GM12874 (cell line): Measurements from ENCODE around the gene CELSR2.

ENCODE experiments used
- TF ChIP-seq, protein P1 (sequence below): IDR thresholded peaks from 2 replicates; pipeline ENCODE4 v1.5.1; 2011; ENCODE audit warnings: low read depth, mild to moderate bottlenecking, control low read depth, low read length, moderate library complexity; ENCODE audit not compliant: insufficient read depth

The CELSR2 gene

GRCh38 chr1:109259674-109260557 lies 10.6 kb downstream of the CELSR2 start:
- TF ChIP-seq, protein P1, sequence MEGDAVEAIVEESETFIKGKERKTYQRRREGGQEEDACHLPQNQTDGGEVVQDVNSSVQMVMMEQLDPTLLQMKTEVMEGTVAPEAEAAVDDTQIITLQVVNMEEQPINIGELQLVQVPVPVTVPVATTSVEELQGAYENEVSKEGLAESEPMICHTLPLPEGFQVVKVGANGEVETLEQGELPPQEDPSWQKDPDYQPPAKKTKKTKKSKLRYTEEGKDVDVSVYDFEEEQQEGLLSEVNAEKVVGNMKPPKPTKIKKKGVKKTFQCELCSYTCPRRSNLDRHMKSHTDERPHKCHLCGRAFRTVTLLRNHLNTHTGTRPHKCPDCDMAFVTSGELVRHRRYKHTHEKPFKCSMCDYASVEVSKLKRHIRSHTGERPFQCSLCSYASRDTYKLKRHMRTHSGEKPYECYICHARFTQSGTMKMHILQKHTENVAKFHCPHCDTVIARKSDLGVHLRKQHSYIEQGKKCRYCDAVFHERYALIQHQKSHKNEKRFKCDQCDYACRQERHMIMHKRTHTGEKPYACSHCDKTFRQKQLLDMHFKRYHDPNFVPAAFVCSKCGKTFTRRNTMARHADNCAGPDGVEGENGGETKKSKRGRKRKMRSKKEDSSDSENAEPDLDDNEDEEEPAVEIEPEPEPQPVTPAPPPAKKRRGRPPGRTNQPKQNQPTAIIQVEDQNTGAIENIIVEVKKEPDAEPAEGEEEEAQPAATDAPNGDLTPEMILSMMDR: no peak

DNA sequence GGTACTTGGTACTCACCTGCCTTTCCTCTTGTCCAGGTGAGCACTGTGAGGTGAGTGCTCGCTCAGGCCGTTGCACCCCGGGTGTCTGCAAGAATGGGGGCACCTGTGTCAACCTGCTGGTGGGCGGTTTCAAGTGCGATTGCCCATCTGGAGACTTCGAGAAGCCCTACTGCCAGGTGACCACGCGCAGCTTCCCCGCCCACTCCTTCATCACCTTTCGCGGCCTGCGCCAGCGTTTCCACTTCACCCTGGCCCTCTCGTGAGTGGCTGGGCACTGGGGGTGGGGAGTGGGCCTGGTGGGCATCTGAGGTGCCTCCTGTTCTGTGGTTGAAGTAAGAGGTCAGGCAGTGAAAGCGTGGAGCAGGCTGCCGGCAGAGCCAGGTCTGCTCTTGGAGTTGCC lies 11.7 kb downstream of the CELSR2 start:
- TF ChIP-seq, protein P1: no peak

DNA sequence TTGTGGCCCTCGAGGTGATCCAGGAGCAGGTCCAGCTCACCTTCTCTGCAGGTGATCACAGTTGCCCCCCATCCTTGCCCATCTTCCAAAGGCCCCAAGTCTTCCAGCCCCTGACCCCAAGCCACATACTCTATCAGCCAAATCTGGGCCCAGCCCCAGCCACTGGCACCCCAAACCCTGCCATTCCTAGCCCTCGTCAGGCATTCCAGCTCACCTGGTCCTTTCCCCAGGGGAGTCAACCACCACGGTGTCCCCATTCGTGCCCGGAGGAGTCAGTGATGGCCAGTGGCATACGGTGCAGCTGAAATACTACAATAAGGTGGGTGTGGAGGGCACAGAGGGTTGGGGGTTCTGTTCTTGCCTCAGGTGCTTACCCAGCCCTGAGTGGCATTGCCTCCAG lies 12.2 kb downstream of the CELSR2 start:
- TF ChIP-seq, protein P1: no peak

DNA sequence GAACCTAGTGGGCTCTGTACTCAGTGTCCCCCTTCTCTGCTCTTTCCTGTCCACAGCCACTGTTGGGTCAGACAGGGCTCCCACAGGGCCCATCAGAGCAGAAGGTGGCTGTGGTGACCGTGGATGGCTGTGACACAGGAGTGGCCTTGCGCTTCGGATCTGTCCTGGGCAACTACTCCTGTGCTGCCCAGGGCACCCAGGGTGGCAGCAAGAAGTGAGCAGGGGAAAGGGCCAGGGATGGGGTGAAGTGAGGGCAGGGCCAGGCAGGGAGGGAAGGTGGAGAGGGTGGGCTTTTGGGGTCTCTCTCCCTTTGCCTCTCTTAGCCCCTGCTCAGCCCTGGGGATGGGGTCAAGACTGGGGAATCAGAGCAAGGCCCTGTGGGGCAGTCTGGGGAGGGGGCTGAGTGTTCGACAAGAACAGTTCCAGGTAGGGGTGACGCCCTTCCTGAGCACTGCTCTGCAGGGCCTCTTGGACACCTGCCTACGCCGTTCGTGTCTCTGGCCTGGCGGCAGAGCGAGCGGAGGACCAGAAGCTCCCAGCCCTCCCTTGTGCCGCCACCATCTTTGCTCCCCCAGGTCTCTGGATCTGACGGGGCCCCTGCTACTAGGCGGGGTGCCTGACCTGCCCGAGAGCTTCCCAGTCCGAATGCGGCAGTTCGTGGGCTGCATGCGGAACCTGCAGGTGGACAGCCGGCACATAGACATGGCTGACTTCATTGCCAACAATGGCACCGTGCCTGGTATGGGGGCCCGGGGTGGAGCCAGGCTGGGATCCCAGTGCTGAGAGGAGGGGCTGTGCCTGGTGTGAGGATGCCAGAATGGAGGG lies 13.1 kb downstream of the CELSR2 start:
- TF ChIP-seq, protein P1: no peak

- TF ChIP-seq, protein P1: no peak
These were observed 13.9 kb downstream of the CELSR2 start for GRCh38 chr1:109263234-109263596.

DNA sequence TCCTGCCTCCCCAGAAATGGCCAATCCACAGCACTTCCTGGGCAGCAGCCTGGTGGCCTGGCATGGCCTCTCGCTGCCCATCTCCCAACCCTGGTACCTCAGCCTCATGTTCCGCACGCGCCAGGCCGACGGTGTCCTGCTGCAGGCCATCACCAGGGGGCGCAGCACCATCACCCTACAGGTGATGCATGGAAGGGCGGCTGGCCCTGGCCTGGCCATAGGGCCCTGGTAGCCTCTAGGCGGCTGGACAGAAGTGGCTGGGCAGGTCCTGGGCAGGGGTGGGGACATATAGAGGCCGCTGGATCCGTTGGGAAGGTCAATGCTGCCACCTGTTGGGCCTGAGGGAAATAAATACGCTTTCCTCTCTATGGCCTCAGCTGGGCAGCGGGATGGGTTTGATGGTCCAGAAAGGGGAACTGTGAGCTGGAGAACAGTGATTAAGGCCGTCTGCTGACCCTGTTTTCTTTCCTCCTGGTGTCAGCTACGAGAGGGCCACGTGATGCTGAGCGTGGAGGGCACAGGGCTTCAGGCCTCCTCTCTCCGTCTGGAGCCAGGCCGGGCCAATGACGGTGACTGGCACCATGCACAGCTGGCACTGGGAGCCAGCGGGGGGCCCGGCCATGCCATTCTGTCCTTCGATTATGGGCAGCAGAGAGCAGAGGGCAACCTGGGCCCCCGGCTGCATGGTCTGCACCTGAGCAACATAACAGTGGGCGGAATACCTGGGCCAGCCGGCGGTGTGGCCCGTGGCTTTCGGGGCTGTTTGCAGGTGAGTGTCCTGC lies 14.4 kb downstream of the CELSR2 start:
- TF ChIP-seq, protein P1: peak; percentile 99

DNA sequence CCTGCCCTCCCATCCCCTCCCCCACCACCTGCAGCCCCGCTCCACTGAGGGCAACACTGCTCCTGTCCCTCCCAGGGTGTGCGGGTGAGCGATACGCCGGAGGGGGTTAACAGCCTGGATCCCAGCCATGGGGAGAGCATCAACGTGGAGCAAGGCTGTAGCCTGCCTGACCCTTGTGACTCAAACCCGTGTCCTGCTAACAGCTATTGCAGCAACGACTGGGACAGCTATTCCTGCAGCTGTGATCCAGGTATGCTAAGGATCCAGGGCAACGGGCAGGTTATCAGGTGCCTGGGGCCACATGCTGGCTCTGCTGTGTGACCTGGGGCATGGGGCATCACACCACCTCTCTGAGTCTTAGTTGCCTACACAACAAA lies 15.0 kb downstream of the CELSR2 start:
- TF ChIP-seq, protein P1: no peak
